ENCODE measurements around the gene CSTPP1. TPM values are rescaled to one million over a fixed set of nuclear protein-coding genes. Genes with fewer than 3 reads are reported as not detected.

CSTPP1 gene
- total RNA-seq, 6 experiments from 2014 or later, result 3.3 to 7.5 (median 4.6) TPM

GRCh38 chr11:47002390-47002789, 65.8 kb downstream of the CSTPP1 start:
- no peaks in the 10 kb centered on the region for H3K36me3 ChIP-seq
- TF ChIP-seq POLR2A (IDR thresholded peaks at IDR 0.05) (no peak), CTCF (IDR thresholded peaks at IDR 0.05) (no peak)
- ATAC-seq, result no peak
- intact Hi-C loops (cut with DNase I), result no loop called here
- DNase-seq, result no peak
- H3K27ac ChIP-seq, result no peak overlapping the region
- peaks cover 0 to 35% (median 6%) of the 10 kb centered on the region in 4 donors for H3K4me1 ChIP-seq
- H3K9me3 ChIP-seq, result no peaks in the 10 kb centered on the region
- no peak overlapping the region for H3K4me3 ChIP-seq
- 38% methylated on average over 1 of the region's 1 CpG for WGBS (ENCODE audit: insufficient coverage, low coverage, low lambda C conversion rate, missing lambda C conversion rate)
- no peaks in the 10 kb centered on the region for H3K27me3 ChIP-seq

GRCh38 chr11:47003180-47003877, 66.8 kb downstream of the CSTPP1 start:
- peak overlapping the region in 1 of 3 donors; percentile 19 for H3K27ac ChIP-seq
- H3K4me3 ChIP-seq, result no peak overlapping the region
- H3K4me1 ChIP-seq, result peaks cover 0 to 35% (median 6%) of the 10 kb centered on the region in 4 donors
- TF ChIP-seq POLR2A (IDR thresholded peaks at IDR 0.05) (no peak), CTCF (IDR thresholded peaks at IDR 0.05) (no peak)
- intact Hi-C loops (cut with DNase I), result no loop called here
- no peaks in the 10 kb centered on the region for H3K27me3 ChIP-seq
- no peaks in the 10 kb centered on the region for H3K36me3 ChIP-seq
- 45% methylated on average over 3 of the region's 3 CpGs for WGBS (ENCODE audit: insufficient coverage, low coverage, low lambda C conversion rate, missing lambda C conversion rate)
- peak in 2 of 3 donors; percentile 51 to 67 for DNase-seq
- ATAC-seq, result peak in 3 of 4 donors; percentile 33 to 60 (median 59)
- H3K9me3 ChIP-seq, result no peaks in the 10 kb centered on the region

GRCh38 chr11:47004595-47005033, 68.1 kb downstream of the CSTPP1 start:
- H3K4me3 ChIP-seq, result no peak overlapping the region
- H3K36me3 ChIP-seq, result no peaks in the 10 kb centered on the region
- H3K27ac ChIP-seq, result peak overlapping the region; percentile 22 to 70 (median 65)
- peak; percentile 73 for TF ChIP-seq POLR2A (IDR thresholded peaks at IDR 0.05)
- no peak for TF ChIP-seq CTCF (IDR thresholded peaks at IDR 0.05)
- no peaks in the 10 kb centered on the region for H3K9me3 ChIP-seq
- peaks cover 0 to 35% (median 6%) of the 10 kb centered on the region in 4 donors for H3K4me1 ChIP-seq
- ATAC-seq (peak; percentile 94 to 99 (median 98)), DNase-seq (peak; percentile 68 to 90 (median 84))
- no peaks in the 10 kb centered on the region for H3K27me3 ChIP-seq
- intact Hi-C loops (cut with DNase I), result no loop called here

DNA sequence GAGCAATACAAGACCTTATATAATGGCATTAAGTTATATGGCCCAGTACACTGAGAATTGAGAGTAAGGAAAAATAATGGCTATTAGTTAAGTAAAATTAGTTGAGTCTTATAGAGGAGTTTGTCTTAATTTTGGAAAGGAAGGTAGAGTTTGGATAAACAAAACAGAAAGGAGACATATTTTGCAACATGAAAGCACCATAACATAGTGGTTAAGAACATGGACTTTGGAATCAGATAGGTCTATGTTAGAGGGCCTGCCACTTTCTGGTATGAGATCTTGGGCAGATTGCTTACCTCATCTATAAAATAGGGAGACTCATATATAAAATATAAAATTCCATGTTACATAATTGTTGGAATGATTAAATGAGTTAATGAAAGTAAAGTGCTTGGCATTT, 68.9 kb downstream of the CSTPP1 start:
- peak; percentile 16 to 62 (median 42) for ATAC-seq
- Histone ChIP-seq H3K36me3 (no peaks in the 10 kb centered on the region), H3K4me1 (peaks cover 0 to 35% (median 6%) of the 10 kb centered on the region in 4 donors), H3K27me3 (no peaks in the 10 kb centered on the region), H3K4me3 (no peak overlapping the region), H3K27ac (peak overlapping the region; percentile 22 to 70 (median 65)), H3K9me3 (no peaks in the 10 kb centered on the region)
- DNase-seq, result no peak
- TF ChIP-seq CTCF (IDR thresholded peaks at IDR 0.05) (no peak), POLR2A (IDR thresholded peaks at IDR 0.05) (no peak)
- intact Hi-C loops (cut with DNase I), result no loop called here

Measured in right lobe of liver (tissue), 6 donors.